HCT116 (cell line): ENCODE results near the gene CNOT2. TPM values are rescaled to one million over a fixed set of nuclear protein-coding genes. Genes with fewer than 3 reads are reported as not detected.

Source experiments
- ATAC-seq: fragments of 200-7000 bp; cut with Tn5 transposase; 2 replicates; pipeline ENCODE4 v1.9.1; 2020; ENCODE audit warnings: mild to moderate bottlenecking, moderate library complexity
- BruUV-seq: library from RNA; stranded (reverse); fragments of 400-500 nt; replicated peaks from 2 replicates; lab custom pipeline; 2021; lab: Mats Ljungman, UMichigan
- CTCF ChIA-PET: fragments of 300-600 bp; sonication (Branson Sonifier 250); formaldehyde crosslinking; loops from one replicate; lab custom pipeline; 2021; ENCODE audit warnings: antibody characterized with exemption; lab: Charles Lee
- POLR2A ChIA-PET: fragments of 300-600, 350-600 bp; sonication (Branson Sonifier 250); formaldehyde crosslinking; loops from one replicate; lab custom pipeline; 2021; ENCODE audit warnings: antibody characterized with exemption; lab: Charles Lee
- RAD21 ChIA-PET, 2 experiments: fragments of 300-600 bp; sonication (Branson Sonifier 250); formaldehyde crosslinking; loops; one replicate each; lab custom pipeline; 2023; ENCODE audit warnings: low total read pairs in 2 of 2; ENCODE audit not compliant: uncharacterized antibody in 2 of 2, unreplicated experiment in 2 of 2, low non-redundant PET in 1 of 2; lab: Charles Lee
- DNase-seq: peaks from one replicate; pipeline ENCODE4 v3.0.0-alpha.2; 2010; ENCODE audit warnings: low read depth, low spot score
- H2AFZ ChIP-seq: fragments of 200-600 bp; shearing (Covaris generic), sonication (generic); 2 replicates; pipeline ENCODE4 v1.6.1; 2017; ENCODE audit warnings: low read depth, mixed run types, mixed read lengths, antibody characterized with exemption, low read length; ENCODE audit not compliant: poor library complexity, severe bottlenecking
- H3K27ac ChIP-seq: 2 replicates; pipeline ENCODE4 v1.5.1; 2012; ENCODE audit warnings: low read depth, low read length
- H3K27me3 ChIP-seq: fragments of 200-600 bp; sonication (generic); 2 replicates; pipeline ENCODE4 v1.6.1; 2016; ENCODE audit warnings: mixed run types, low read length, mixed read lengths; ENCODE audit not compliant: insufficient read depth
- H3K36me3 ChIP-seq, 2 experiments: fragments of 200-500 bp in 1 of 2; fragments of 200-600 bp in 1 of 2; sonication (Bioruptor generic) in 1 of 2; sonication (generic) in 1 of 2; 2 replicates each; pipeline versions ENCODE4 v1.5.1 to v1.6.1; 2014 to 2016; ENCODE audit warnings: low read length in 2 of 2, inconsistent platforms in 1 of 2, mixed read lengths in 1 of 2, mixed run types in 1 of 2; ENCODE audit not compliant: insufficient read depth in 2 of 2, control insufficient read depth in 1 of 2
- H3K4me1 ChIP-seq, 2 experiments: fragments of 200-600 bp in 1 of 2; sonication (generic) in 1 of 2; 2 replicates each; pipeline versions ENCODE4 v1.5.1 to v1.6.1; 2012 to 2017; ENCODE audit warnings: low read length in 2 of 2, inconsistent platforms in 1 of 2, mild to moderate bottlenecking in 1 of 2, mixed read lengths in 1 of 2, mixed run types in 1 of 2, moderate library complexity in 1 of 2; ENCODE audit not compliant: insufficient read depth in 2 of 2, control insufficient read depth in 1 of 2
- H3K4me2 ChIP-seq: fragments of 200-600 bp; sonication (generic); 2 replicates; pipeline ENCODE4 v1.6.1; 2017; ENCODE audit warnings: mixed run types, low read length, mixed read lengths
- H3K4me3 ChIP-seq, 2 experiments: fragments of 200-600 bp in 1 of 2; sonication (generic) in 1 of 2; replicated peaks in 1 of 2; 2 replicates each; pipeline ENCODE4 v1.5.1; 2011 to 2016; ENCODE audit warnings: low read length in 2 of 2, control low read depth in 1 of 2, low read depth in 1 of 2, mild to moderate bottlenecking in 1 of 2, mixed read lengths in 1 of 2, mixed run types in 1 of 2
- H3K79me2 ChIP-seq: fragments of 200-600 bp; sonication (generic); 2 replicates; pipeline ENCODE4 v1.6.1; 2017; ENCODE audit warnings: mild to moderate bottlenecking, mixed run types, low read length, moderate library complexity, mixed read lengths; ENCODE audit not compliant: insufficient read depth
- H3K9ac ChIP-seq: fragments of 200-600 bp; sonication (generic); 2 replicates; pipeline ENCODE4 v1.6.1; 2016; ENCODE audit warnings: low read length, mixed read lengths
- H3K9me2 ChIP-seq: fragments of 200-600 bp; sonication (generic), shearing (Covaris generic); 2 replicates; pipeline ENCODE4 v1.6.1; 2017; ENCODE audit warnings: mixed run types, mild to moderate bottlenecking, moderate library complexity; ENCODE audit not compliant: insufficient read depth
- H3K9me3 ChIP-seq, 2 experiments: fragments of 200-500 bp in 1 of 2; fragments of 200-600 bp in 1 of 2; sonication (Bioruptor generic) in 1 of 2; sonication (generic) in 1 of 2; 2 replicates each; pipeline ENCODE4 v1.6.1; 2014 to 2017; ENCODE audit warnings: low read length in 2 of 2, mixed read lengths in 2 of 2, inconsistent platforms in 1 of 2, low read depth in 1 of 2, mild to moderate bottlenecking in 1 of 2, mixed run types in 1 of 2, moderate library complexity in 1 of 2; ENCODE audit not compliant: control insufficient read depth in 1 of 2, insufficient read depth in 1 of 2
- H4K20me1 ChIP-seq: fragments of 200-600 bp; sonication (generic), shearing (Covaris generic); 2 replicates; pipeline ENCODE4 v1.6.1; 2017; ENCODE audit warnings: mixed run types, mild to moderate bottlenecking, moderate library complexity; ENCODE audit not compliant: insufficient read depth
- CBX3 ChIP-seq: IDR thresholded peaks from 2 replicates; pipeline ENCODE4 v1.6.1; 2012; ENCODE audit warnings: low read depth
- ELF1 ChIP-seq: IDR thresholded peaks from 2 replicates; pipeline ENCODE4 v1.6.1; 2012; ENCODE audit warnings: low read depth, borderline replicate concordance
- EZH2 ChIP-seq: fragments of 200-600 bp; sonication (generic); IDR thresholded peaks from 2 replicates; pipeline ENCODE4 v1.6.1; 2017; ENCODE audit warnings: antibody characterized with exemption, mixed run types
- FOSL1 ChIP-seq: IDR thresholded peaks from 2 replicates; pipeline ENCODE4 v1.6.1; 2012; ENCODE audit warnings: low read depth
- POLR2A ChIP-seq: IDR thresholded peaks from 2 replicates; pipeline ENCODE4 v1.7.0; 2011; ENCODE audit warnings: borderline replicate concordance; ENCODE audit not compliant: insufficient read depth, insufficient read length; ENCODE audit errors: extremely low read depth
- POLR2AphosphoS5 ChIP-seq: IDR thresholded peaks from 2 replicates; pipeline ENCODE4 v1.6.1; 2011; ENCODE audit warnings: mild to moderate bottlenecking, low read depth, low read length, moderate library complexity
- RAD21 ChIP-seq: IDR thresholded peaks from 2 replicates; pipeline ENCODE4 v1.6.1; 2012; ENCODE audit warnings: low read depth, mild to moderate bottlenecking
- REST ChIP-seq: IDR thresholded peaks from 2 replicates; pipeline ENCODE4 v1.6.1; 2012; ENCODE audit warnings: low read depth
- SRF ChIP-seq: IDR thresholded peaks from 2 replicates; pipeline ENCODE4 v1.6.1; 2012; ENCODE audit warnings: low read depth
- TCF7L2 ChIP-seq: IDR thresholded peaks from 2 replicates; pipeline ENCODE4 v1.7.0; 2011; ENCODE audit warnings: borderline replicate concordance, inconsistent platforms; ENCODE audit not compliant: insufficient read depth, insufficient read length; ENCODE audit errors: extremely low read depth
- YY1 ChIP-seq: IDR thresholded peaks from 2 replicates; pipeline ENCODE4 v1.6.1; 2011; ENCODE audit warnings: low read length, low read depth, moderate library complexity, mild to moderate bottlenecking; ENCODE audit not compliant: insufficient replicate concordance; ENCODE audit errors: extremely low read depth
- ZNF274 ChIP-seq: fragments of 200-500 bp; sonication (Bioruptor generic); IDR thresholded peaks from 2 replicates; pipeline ENCODE4 v1.6.1; 2014; ENCODE audit warnings: mild to moderate bottlenecking, low read depth, low read length, inconsistent platforms
- intact Hi-C: fragments of 100-400 bp; cut with micrococcal nuclease; formaldehyde crosslinking; loops from 2 replicates; pipeline ENCODE4 v1.10.0; 2022
- total RNA-seq: library from RNA; stranded (reverse); gene quantifications from one replicate; pipeline ENCODE4 v1.2.1, GENCODE V29; 2021; ENCODE audit not compliant: unreplicated experiment

CNOT2 gene
- total RNA-seq, 1 experiment from 2014 or later = 58.7 TPM

DNA sequence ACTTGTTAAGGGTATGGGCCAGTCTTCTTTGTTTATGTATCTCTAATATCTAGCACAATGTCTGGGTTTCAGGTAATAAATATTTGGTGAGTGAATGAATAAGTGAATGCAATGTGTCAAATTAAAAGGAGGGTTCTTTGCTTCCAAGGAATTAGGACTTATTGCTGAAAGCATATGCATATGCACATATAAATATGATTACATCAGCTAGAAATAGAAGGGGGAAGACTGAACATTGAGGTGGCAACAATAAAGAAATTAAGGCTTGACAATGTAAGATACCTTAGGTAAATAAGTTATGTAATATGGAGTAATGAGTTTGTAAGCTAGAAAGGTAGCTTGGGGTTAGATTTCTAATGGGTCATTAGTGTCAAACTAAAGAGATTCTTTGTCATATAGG, 160.6 kb downstream of the CNOT2 start:
- Histone ChIP-seq H3K27me3 (no peaks in the 10 kb centered on the region), H3K27ac (no peak overlapping the region), H3K4me3 (no peak overlapping the region), H3K9me2 (no peaks in the 10 kb centered on the region), H2AFZ (no peak overlapping the region), H3K9me3 (no peaks in the 10 kb centered on the region), H3K4me2 (no peak overlapping the region), H3K4me1 (no peaks in the 10 kb centered on the region), H3K36me3 (no peaks in the 10 kb centered on the region), H3K9ac (no peak overlapping the region), H4K20me1 (no peaks in the 10 kb centered on the region), H3K79me2 (no peaks in the 10 kb centered on the region)
- ChIA-PET CTCF (no interaction called here), POLR2A (no interaction called here), RAD21 (no interaction called here)
- no peak for TF ChIP-seq REST
- TF ChIP-seq SRF = no peak
- no peak for TF ChIP-seq POLR2AphosphoS5
- TF ChIP-seq FOSL1 = no peak
- TF ChIP-seq EZH2 = no peak
- no peak for TF ChIP-seq ELF1
- TF ChIP-seq TCF7L2 = no peak
- TF ChIP-seq ZNF274 = no peak
- no peak for TF ChIP-seq CBX3
- no peak for TF ChIP-seq POLR2A
- TF ChIP-seq RAD21 = no peak
- no peak for TF ChIP-seq YY1
- BruUV-seq = no TSS peak
- intact Hi-C loops = no loop called here
- DNase-seq = no peak
- ATAC-seq = no peak

Other genes with a start within 250 kb of the CNOT2 start
- 5.0 TPM for gene KCNMB4, start 122.9 kb downstream of the CNOT2 start, total RNA-seq